ENCODE measurements around the gene TENT5C.

Gene TENT5C

GRCh38 chr1:117561551-117561950 lies 44.3 kb upstream of the TENT5C start:
- DNase-seq (ENCODE audit: low read depth) = no peak
- TF ChIP-seq CTCF (conservative IDR thresholded peaks at IDR 0.05; ENCODE audit: low read depth, low read length) = no peak

GRCh38 chr1:117562581-117563491 lies 43.0 kb upstream of the TENT5C start:
- no peak overlapping the region for H3K4me3 ChIP-seq (ENCODE audit: low read length)
- TF ChIP-seq CTCF (conservative IDR thresholded peaks at IDR 0.05; ENCODE audit: low read depth, low read length) = no peak
- no peak for DNase-seq (ENCODE audit: low read depth)

More at GRCh38 chr1:117561551-117561950, 44.3 kb upstream of the TENT5C start:
- H3K4me3 ChIP-seq (ENCODE audit: low read length) = no peak overlapping the region

- DNase-seq (ENCODE audit: low read depth) = no peak
- TF ChIP-seq CTCF (conservative IDR thresholded peaks at IDR 0.05; ENCODE audit: low read depth, low read length) = no peak
- H3K4me3 ChIP-seq (ENCODE audit: low read length) = no peak overlapping the region
Observed at GRCh38 chr1:117563492-117563875, 42.4 kb upstream of the TENT5C start.

GRCh38 chr1:117564227-117565075 lies 41.4 kb upstream of the TENT5C start:
- DNase-seq (ENCODE audit: low read depth) = no peak
- TF ChIP-seq CTCF (conservative IDR thresholded peaks at IDR 0.05; ENCODE audit: low read depth, low read length) = no peak
- no peak overlapping the region for H3K4me3 ChIP-seq (ENCODE audit: low read length)

GRCh38 chr1:117565076-117565556 lies 40.7 kb upstream of the TENT5C start:
- H3K4me3 ChIP-seq (ENCODE audit: low read length) = no peak overlapping the region
- DNase-seq (ENCODE audit: low read depth) = no peak
- no peak for TF ChIP-seq CTCF (conservative IDR thresholded peaks at IDR 0.05; ENCODE audit: low read depth, low read length)

GRCh38 chr1:117565745-117566455 lies 39.9 kb upstream of the TENT5C start:
- DNase-seq (ENCODE audit: low read depth) = no peak
- H3K4me3 ChIP-seq (ENCODE audit: low read length) = no peak overlapping the region
- no peak for TF ChIP-seq CTCF (conservative IDR thresholded peaks at IDR 0.05; ENCODE audit: low read depth, low read length)

Data from retinal pigment epithelial cell (primary cell).